Ascending aorta (tissue), 2 donors: ENCODE results near the gene PNKD. TPM values are rescaled to one million over a fixed set of nuclear protein-coding genes. Genes with fewer than 3 reads are reported as not detected.

Experiments
- DNase-seq, 2 donors: peaks; one replicate each; pipeline ENCODE4 v3.0.0-alpha.2; 2019; ENCODE audit warnings: low spot score in 2 of 2
- H3K27ac ChIP-seq, 2 donors: fragments of 200-600 bp; sonication (generic); one replicate each; pipeline ENCODE4 v1.5.1; 2016 to 2017; ENCODE audit warnings: mild to moderate bottlenecking in 1 of 2
- H3K27me3 ChIP-seq: fragments of 200-600 bp; sonication (generic); one replicate; pipeline ENCODE4 v1.5.1; 2017
- H3K36me3 ChIP-seq, 2 donors: fragments of 200-600 bp; sonication (generic); one replicate each; pipeline ENCODE4 v1.5.1; 2016
- H3K4me1 ChIP-seq, 2 donors: fragments of 200-600 bp; sonication (generic); one replicate each; pipeline ENCODE4 v1.5.1; 2016 to 2017; ENCODE audit warnings: mild to moderate bottlenecking in 1 of 2
- H3K4me3 ChIP-seq, 2 donors: fragments of 200-600 bp; sonication (generic); one replicate each; pipeline ENCODE4 v1.5.1; 2016 to 2017; ENCODE audit warnings: mild to moderate bottlenecking in 1 of 2
- H3K9me3 ChIP-seq, 2 donors: fragments of 200-600 bp; sonication (generic); one replicate each; pipeline ENCODE4 v1.5.1; 2016
- CTCF ChIP-seq, 3 experiments: fragments of 200-600 bp in 2 of 3; fragments of 450-650 bp in 1 of 3; sonication (generic) in 2 of 3; IDR thresholded peaks; one replicate each; pipeline ENCODE4 v1.5.1; 2016 to 2019; ENCODE audit warnings: antibody characterized with exemption in 3 of 3, mild to moderate bottlenecking in 1 of 3, moderate library complexity in 1 of 3
- intact Hi-C: fragments of 100-400 bp; cut with DNase I; formaldehyde crosslinking; loops from one replicate; pipeline ENCODE4 v1.15.1; 2023
- total RNA-seq: library from RNA; depleted of rRNA; stranded (reverse); fragments of >200 nt; gene quantifications from one replicate; pipeline ENCODE4 v1.1.0, GENCODE V29; 2016

PNKD gene
- total RNA-seq, 1 donor from 2014 or later = 45.8 TPM

GRCh38 chr2:218292048-218293014, 22.0 kb downstream of the PNKD start, which contains the start of gene TMBIM1:
TMBIM1 (minus strand) TSS chr2:218292503; CDS start chr2:218282141, 10,362 bp downstream.
- intact Hi-C loops = loop anchor here (2.0 kb wide), 1 partner anchor 104 kb away; no protein-coding TSS in a partner anchor

GRCh38 chr2:218293715-218294429, 23.6 kb downstream of the PNKD start:
- intact Hi-C loops = loop anchor here (2.0 kb wide), 1 partner anchor 103 kb away; no protein-coding TSS in a partner anchor
- Histone ChIP-seq H3K27me3 (no peaks in the 10 kb centered on the region), H3K27ac (peak overlapping the region; percentile 98 to 99), H3K4me3 (no peak overlapping the region), H3K36me3 (no peaks in the 10 kb centered on the region), H3K4me1 (peaks cover 21 to 68% of the 10 kb centered on the region in 2 donors), H3K9me3 (no peaks in the 10 kb centered on the region)
- TF ChIP-seq CTCF (IDR thresholded peaks at IDR 0.05) = no peak
- no peak for DNase-seq

More at GRCh38 chr2:218292048-218293014, 22.0 kb downstream of the PNKD start, which contains the start of gene TMBIM1:
- no peaks in the 10 kb centered on the region for H3K9me3 ChIP-seq
- no peaks in the 10 kb centered on the region for H3K36me3 ChIP-seq
- peak within 1 kb of the TSS; percentile 73 to 88 for H3K4me3 ChIP-seq
- peaks cover 28 to 73% of the 10 kb centered on the region in 2 donors for H3K4me1 ChIP-seq
- TF ChIP-seq CTCF (IDR thresholded peaks at IDR 0.05) = peak; percentile 53 to 97 (median 53)
- H3K27me3 ChIP-seq = no peaks in the 10 kb centered on the region
- DNase-seq = peak; percentile 44 to 94
- peak within 1 kb of the TSS; percentile 98 to 99 for H3K27ac ChIP-seq

- H3K4me3 ChIP-seq = peak overlapping the region in 1 of 2 donors; percentile 21
- H3K27me3 ChIP-seq = no peaks in the 10 kb centered on the region
- peak overlapping the region; percentile 98 to 99 for H3K27ac ChIP-seq
- no peaks in the 10 kb centered on the region for H3K9me3 ChIP-seq
- peaks cover 20 to 61% of the 10 kb centered on the region in 2 donors for H3K4me1 ChIP-seq
- H3K36me3 ChIP-seq = no peaks in the 10 kb centered on the region
- intact Hi-C loops = no loop called here
- TF ChIP-seq CTCF (IDR thresholded peaks at IDR 0.05) = no peak
- DNase-seq = no peak
Measured at GRCh38 chr2:218294430-218295022, 24.2 kb downstream of the PNKD start.

GRCh38 chr2:218295029-218295428, 24.7 kb downstream of the PNKD start:
- no peaks in the 10 kb centered on the region for H3K27me3 ChIP-seq
- no peak for DNase-seq
- peaks cover 20 to 59% of the 10 kb centered on the region in 2 donors for H3K4me1 ChIP-seq
- intact Hi-C loops = no loop called here
- H3K9me3 ChIP-seq = no peaks in the 10 kb centered on the region
- H3K4me3 ChIP-seq = peak overlapping the region; percentile 10 to 21
- TF ChIP-seq CTCF (IDR thresholded peaks at IDR 0.05) = no peak
- H3K36me3 ChIP-seq = no peaks in the 10 kb centered on the region
- peak overlapping the region; percentile 98 to 99 for H3K27ac ChIP-seq

GRCh38 chr2:218296200-218296599, 25.9 kb downstream of the PNKD start:
- Histone ChIP-seq H3K9me3 (no peaks in the 10 kb centered on the region), H3K27ac (peak overlapping the region; percentile 98 to 99), H3K4me3 (no peak overlapping the region), H3K4me1 (peaks cover 20 to 57% of the 10 kb centered on the region in 2 donors), H3K27me3 (no peaks in the 10 kb centered on the region), H3K36me3 (no peaks in the 10 kb centered on the region)
- DNase-seq = no peak
- no peak for TF ChIP-seq CTCF (IDR thresholded peaks at IDR 0.05)
- intact Hi-C loops = no loop called here
